ENCODE data around the gene CLCF1.
A peak's percentile ranks its signal among the peaks of the same experiment; 100 is the strongest.

The CLCF1 gene

DNA sequence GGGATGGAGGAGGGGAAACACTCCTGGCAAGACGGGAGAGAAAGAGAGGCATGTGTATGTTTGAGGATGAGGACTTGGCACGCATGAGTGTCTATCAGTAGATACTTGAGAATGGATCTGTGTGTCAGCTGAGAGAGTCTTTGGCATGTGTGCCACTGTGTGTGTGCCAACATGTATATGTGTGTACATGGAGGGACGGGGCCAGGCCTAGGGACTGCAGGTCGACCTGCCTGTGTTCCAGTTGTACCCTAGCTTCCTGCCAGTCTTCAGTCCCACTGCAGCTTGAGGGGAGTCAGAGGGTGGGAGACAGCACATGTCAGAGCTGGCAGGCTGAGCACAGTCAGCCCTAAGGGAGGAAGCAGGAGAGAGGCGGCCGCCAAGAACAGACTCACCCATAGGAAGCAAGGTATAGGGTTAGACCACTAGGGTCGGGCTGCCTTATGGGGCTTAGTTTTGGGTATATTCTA, 5.6 kb downstream of the CLCF1 start:
- peaks cover 62% of the 10 kb centered on the region for H3K4me1 ChIP-seq (ENCODE audit: control insufficient read depth, insufficient read depth, low read length, poor library complexity, severe bottlenecking)
- no peaks in the 10 kb centered on the region for H3K36me3 ChIP-seq (ENCODE audit: control insufficient read depth, insufficient read depth, low read length)
- no peak overlapping the region for H3K27ac ChIP-seq (ENCODE audit: insufficient read depth, low read length, poor library complexity, severe bottlenecking)
- H3K4me3 ChIP-seq (ENCODE audit: insufficient read depth, low read depth, low read length, poor library complexity, severe bottlenecking) = no peak overlapping the region
- no peaks in the 10 kb centered on the region for H3K27me3 ChIP-seq (replicated peaks; ENCODE audit: control insufficient read depth, insufficient read depth, low read length, poor library complexity, severe bottlenecking)
- DNase-seq = no peak
- H3K9me3 ChIP-seq (ENCODE audit: control insufficient read depth, low read length) = no peaks in the 10 kb centered on the region

DNA sequence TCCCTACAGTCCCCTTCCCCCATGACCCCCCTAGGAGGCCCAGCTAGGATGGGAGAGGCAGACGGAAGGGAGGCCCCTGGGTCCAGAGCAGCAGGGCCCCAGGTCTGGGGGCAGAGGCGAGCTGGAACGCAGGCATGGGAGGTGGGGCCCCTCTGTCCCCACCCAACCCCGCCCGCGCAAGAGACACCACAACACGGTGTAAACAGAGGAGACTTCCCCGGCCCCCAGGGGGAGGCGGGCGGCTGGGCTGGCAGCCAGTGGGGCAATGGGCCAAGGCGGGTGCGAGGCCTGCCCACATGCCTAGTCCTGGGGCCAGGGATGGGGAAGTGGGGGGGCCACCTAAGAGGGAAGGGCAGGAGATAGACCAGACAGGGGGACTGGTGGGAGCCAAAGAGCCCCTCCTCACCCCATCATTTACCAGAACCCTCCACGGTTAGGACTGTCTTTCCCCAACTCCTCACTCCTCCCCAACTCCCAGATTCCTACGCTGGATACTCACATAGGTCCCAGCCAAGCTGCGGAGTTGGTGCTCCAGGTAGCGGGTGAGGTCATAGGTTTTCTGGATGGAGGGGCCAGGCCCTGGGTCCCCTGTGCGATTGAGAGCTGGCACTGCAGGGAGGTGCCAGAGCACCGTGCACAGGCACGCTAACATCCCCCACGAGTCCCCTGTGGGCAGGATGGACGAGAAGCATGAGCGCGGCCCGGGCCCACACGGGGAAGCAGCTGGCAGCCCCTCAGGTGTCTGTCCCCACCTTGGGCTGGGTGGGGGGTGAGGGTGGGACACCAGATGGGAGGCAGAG, 6.2 kb downstream of the CLCF1 start:
- H3K27ac ChIP-seq (ENCODE audit: insufficient read depth, low read length, poor library complexity, severe bottlenecking) = no peak overlapping the region
- DNase-seq = no peak
- no peak overlapping the region for H3K4me3 ChIP-seq (ENCODE audit: insufficient read depth, low read depth, low read length, poor library complexity, severe bottlenecking)
- H3K27me3 ChIP-seq (replicated peaks; ENCODE audit: control insufficient read depth, insufficient read depth, low read length, poor library complexity, severe bottlenecking) = no peaks in the 10 kb centered on the region
- H3K4me1 ChIP-seq (ENCODE audit: control insufficient read depth, insufficient read depth, low read length, poor library complexity, severe bottlenecking) = peaks cover 60% of the 10 kb centered on the region
- H3K36me3 ChIP-seq (ENCODE audit: control insufficient read depth, insufficient read depth, low read length) = no peaks in the 10 kb centered on the region
- no peaks in the 10 kb centered on the region for H3K9me3 ChIP-seq (ENCODE audit: control insufficient read depth, low read length)

DNA sequence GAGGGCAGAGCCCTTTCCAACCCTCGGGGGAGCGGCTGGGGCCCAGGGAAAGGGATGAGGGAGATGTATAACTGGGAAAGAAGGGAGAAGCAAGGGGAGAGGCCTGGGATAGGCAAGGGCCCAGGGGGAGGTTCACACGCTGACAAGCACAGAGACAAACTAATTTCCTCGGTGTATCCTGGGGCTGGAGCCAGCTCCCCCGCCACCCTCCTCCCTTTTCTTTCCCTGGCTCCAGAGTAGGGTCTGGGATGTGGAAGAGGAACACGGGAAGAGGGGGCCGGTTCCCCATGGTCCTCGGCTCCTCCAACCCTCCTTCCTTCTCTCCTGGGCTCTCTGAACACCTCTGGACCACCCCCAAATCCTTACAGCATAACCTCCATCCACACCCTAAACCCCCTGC, 6.9 kb downstream of the CLCF1 start:
- Histone ChIP-seq H3K4me3 (ENCODE audit: insufficient read depth, low read depth, low read length, poor library complexity, severe bottlenecking) (no peak overlapping the region), H3K27ac (ENCODE audit: insufficient read depth, low read length, poor library complexity, severe bottlenecking) (no peak overlapping the region), H3K9me3 (ENCODE audit: control insufficient read depth, low read length) (no peaks in the 10 kb centered on the region), H3K27me3 (replicated peaks; ENCODE audit: control insufficient read depth, insufficient read depth, low read length, poor library complexity, severe bottlenecking) (no peaks in the 10 kb centered on the region), H3K36me3 (ENCODE audit: control insufficient read depth, insufficient read depth, low read length) (no peaks in the 10 kb centered on the region), H3K4me1 (ENCODE audit: control insufficient read depth, insufficient read depth, low read length, poor library complexity, severe bottlenecking) (peaks cover 54% of the 10 kb centered on the region)
- no peak for DNase-seq

DNA sequence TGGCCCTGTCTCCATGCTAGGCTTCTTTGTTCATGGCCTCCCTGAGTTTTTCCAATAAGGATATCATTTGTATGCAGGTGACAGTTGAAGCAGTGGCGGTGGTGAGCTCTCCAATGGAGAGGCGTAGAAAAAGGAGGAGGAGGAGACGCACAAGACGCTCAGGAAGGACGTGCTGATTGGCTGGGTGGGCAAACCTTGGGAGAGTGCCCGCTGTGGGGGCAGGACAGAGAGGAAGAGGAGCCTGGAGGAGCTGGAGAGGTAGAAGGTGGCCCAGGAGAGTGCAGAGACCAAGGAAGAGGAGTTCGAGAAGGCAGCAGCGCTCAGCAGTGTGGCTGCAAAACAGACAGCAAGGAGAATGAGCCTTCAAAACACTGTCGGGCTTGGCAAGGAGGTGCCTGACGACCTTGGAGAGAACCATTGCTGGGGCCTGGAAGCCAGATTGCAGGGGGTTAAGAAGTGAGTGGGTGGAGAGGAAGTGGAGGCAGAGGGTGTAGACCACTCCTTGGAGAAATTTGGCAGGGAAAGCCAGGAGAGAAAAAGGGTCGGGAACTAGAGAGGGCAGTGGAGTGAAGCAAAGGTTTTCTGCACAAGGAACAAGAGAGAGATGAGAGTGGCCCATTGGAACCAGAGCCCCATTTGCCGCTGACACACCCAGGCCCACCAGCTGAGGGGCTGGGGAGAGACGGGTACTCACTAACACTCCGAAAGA, 7.5 kb downstream of the CLCF1 start:
- no peak overlapping the region for H3K27ac ChIP-seq (ENCODE audit: insufficient read depth, low read length, poor library complexity, severe bottlenecking)
- no peak for DNase-seq
- H3K4me1 ChIP-seq (ENCODE audit: control insufficient read depth, insufficient read depth, low read length, poor library complexity, severe bottlenecking) = peaks cover 47% of the 10 kb centered on the region
- no peaks in the 10 kb centered on the region for H3K9me3 ChIP-seq (ENCODE audit: control insufficient read depth, low read length)
- H3K27me3 ChIP-seq (replicated peaks; ENCODE audit: control insufficient read depth, insufficient read depth, low read length, poor library complexity, severe bottlenecking) = no peaks in the 10 kb centered on the region
- no peaks in the 10 kb centered on the region for H3K36me3 ChIP-seq (ENCODE audit: control insufficient read depth, insufficient read depth, low read length)
- H3K4me3 ChIP-seq (ENCODE audit: insufficient read depth, low read depth, low read length, poor library complexity, severe bottlenecking) = no peak overlapping the region

DNA sequence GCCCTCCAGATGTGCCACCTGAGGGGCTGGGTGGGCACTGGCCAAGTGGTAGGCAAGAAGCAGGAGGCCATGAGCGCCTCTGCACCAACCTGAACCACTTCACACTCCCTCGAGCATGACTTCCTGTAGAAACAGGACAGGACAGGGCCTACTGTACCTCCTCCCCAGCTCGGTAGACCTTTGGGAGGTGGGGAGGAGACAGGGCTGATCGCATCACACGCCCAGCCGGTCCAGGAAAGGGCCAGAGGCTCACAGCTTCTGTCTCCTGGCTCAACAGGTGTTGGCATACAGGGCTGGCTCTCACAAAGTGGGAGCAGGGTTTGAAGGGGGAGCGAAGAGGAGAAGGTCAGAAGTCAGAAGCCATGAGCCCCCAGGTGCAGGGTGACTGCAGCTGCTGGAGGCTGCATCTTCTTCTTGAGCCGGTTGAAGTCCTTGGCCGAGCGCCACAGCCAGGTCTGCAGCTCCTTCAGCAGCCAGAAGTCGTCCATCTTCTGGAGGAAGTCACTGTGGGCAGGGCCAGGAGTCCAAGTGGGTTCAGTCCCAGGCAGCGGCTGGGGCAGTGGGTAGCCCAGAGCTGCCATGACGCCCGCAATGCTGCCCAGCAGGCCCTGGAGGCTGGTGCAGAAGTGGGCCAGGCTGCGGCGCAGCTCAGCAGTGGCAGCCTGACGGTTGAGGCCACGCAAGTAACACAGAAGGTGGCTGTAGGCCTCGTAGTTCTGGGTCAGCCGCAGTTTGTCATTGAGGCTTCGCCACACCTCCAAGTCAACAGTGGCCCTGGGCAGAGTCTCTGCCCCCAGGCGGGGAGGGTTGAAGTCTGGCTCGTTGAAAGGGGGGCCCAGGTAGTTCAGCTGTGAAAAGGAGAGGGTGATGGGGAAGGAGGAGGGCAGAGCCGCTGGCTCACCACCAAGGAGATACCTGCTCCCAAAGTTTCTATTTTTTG, 8.3 kb downstream of the CLCF1 start:
- peaks cover 39% of the 10 kb centered on the region for H3K4me1 ChIP-seq (ENCODE audit: control insufficient read depth, insufficient read depth, low read length, poor library complexity, severe bottlenecking)
- H3K27me3 ChIP-seq (replicated peaks; ENCODE audit: control insufficient read depth, insufficient read depth, low read length, poor library complexity, severe bottlenecking) = no peaks in the 10 kb centered on the region
- H3K36me3 ChIP-seq (ENCODE audit: control insufficient read depth, insufficient read depth, low read length) = no peaks in the 10 kb centered on the region
- no peak for DNase-seq
- H3K9me3 ChIP-seq (ENCODE audit: control insufficient read depth, low read length) = no peaks in the 10 kb centered on the region
- no peak overlapping the region for H3K27ac ChIP-seq (ENCODE audit: insufficient read depth, low read length, poor library complexity, severe bottlenecking)
- no peak overlapping the region for H3K4me3 ChIP-seq (ENCODE audit: insufficient read depth, low read depth, low read length, poor library complexity, severe bottlenecking)

DNA sequence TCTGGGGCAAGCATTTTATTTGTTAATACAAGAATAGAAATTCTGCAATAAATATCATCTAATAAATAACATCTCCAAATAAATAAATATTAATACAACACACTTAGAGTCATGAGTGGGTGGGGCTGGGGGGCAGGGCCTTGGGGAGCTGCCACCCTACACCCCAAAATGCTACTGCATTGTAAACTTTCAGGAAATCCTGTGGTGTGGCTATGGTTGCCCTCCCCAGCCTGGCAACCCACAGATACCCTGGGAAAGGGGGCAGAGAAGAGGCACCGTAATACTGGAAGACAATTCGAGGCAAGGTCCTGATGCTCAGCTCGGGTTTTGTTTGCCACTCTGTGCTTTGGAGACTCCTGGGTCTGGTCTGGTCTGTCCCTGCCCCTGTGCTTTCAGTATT, 9.2 kb downstream of the CLCF1 start:
- no peak overlapping the region for H3K4me3 ChIP-seq (ENCODE audit: insufficient read depth, low read depth, low read length, poor library complexity, severe bottlenecking)
- H3K27me3 ChIP-seq (replicated peaks; ENCODE audit: control insufficient read depth, insufficient read depth, low read length, poor library complexity, severe bottlenecking) = no peaks in the 10 kb centered on the region
- no peaks in the 10 kb centered on the region for H3K36me3 ChIP-seq (ENCODE audit: control insufficient read depth, insufficient read depth, low read length)
- DNase-seq = no peak
- no peak overlapping the region for H3K27ac ChIP-seq (ENCODE audit: insufficient read depth, low read length, poor library complexity, severe bottlenecking)
- H3K9me3 ChIP-seq (ENCODE audit: control insufficient read depth, low read length) = no peaks in the 10 kb centered on the region
- H3K4me1 ChIP-seq (ENCODE audit: control insufficient read depth, insufficient read depth, low read length, poor library complexity, severe bottlenecking) = peaks cover 30% of the 10 kb centered on the region

DNA sequence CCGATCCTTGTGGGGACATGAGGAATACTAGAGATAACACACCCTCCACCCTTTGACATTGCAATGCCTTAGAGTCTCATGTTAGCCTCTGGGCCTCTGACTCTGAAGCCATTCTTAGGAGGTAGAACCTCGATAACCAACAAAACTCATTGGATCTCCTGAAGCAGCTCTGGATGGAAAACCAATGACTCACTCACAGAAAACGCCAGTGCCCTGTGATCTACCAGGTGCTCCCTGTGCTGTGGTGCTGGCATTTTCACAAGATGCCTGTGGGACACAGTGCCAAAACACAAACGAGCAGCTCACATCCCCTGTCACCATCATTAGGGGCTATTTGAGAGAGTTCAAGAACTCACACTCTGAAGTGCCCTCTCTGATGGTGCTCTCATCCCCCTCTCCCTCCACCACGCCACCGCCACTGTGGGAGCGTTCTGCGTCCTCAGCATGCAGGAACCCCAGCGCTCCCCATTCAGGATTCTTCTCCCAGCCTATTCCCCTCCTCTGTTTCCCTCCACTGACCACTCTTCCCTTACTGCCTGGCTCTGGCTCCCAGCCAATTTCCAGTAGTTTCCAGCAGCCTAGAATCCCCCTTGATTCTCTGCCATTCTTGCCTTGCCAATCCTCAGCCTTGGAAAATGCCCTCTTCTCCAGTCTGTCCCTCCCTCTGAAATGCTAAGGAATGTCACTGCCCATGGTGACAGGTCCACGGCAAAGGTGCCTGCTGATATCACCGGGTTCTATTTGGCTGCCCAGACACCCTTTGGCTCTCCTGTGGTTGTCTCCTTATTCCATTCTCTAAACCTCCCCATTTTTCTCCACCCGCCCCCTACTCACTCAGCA, 15.3 kb downstream of the CLCF1 start:
- H3K4me1 ChIP-seq (ENCODE audit: control insufficient read depth, insufficient read depth, low read length, poor library complexity, severe bottlenecking) = peaks cover 26% of the 10 kb centered on the region
- H3K9me3 ChIP-seq (ENCODE audit: control insufficient read depth, low read length) = no peaks in the 10 kb centered on the region
- H3K36me3 ChIP-seq (ENCODE audit: control insufficient read depth, insufficient read depth, low read length) = no peaks in the 10 kb centered on the region
- H3K27ac ChIP-seq (ENCODE audit: insufficient read depth, low read length, poor library complexity, severe bottlenecking) = no peak overlapping the region
- no peaks in the 10 kb centered on the region for H3K27me3 ChIP-seq (replicated peaks; ENCODE audit: control insufficient read depth, insufficient read depth, low read length, poor library complexity, severe bottlenecking)
- DNase-seq = no peak
- no peak overlapping the region for H3K4me3 ChIP-seq (ENCODE audit: insufficient read depth, low read depth, low read length, poor library complexity, severe bottlenecking)

DNA sequence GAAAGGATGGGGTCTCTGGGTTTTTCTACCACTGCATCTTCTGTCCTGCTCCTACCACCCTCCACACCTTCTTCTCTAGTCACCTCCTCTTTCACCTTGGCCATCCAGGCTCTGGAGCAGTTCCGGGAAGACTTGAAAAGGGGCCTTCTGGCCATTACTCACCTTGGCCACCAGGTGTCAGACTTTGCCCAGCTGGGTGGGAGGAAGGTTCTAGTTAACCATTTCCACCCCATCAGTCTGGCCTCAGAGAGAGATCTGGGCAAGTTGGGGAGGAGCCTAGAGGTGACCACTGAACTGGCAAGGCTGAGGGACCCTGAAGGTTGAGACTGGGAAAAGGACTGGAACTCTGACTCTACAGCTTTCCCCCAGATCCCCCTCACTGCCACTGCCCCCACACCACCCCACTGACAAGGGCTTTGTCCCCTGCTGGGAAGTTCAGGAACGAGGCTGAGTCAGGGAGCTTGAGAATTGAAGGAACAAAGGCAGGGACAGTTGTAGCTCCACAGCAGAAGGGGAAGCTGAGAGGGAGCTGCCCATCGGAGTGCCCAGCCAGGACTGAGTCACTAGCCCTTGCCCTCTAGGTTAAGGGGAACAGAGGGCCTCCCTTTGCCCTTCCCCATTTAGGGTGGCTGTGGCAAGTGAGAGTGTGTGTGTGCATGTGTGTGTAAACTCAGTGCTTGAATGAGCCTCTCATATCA, 16.4 kb downstream of the CLCF1 start:
- no peaks in the 10 kb centered on the region for H3K27me3 ChIP-seq (replicated peaks; ENCODE audit: control insufficient read depth, insufficient read depth, low read length, poor library complexity, severe bottlenecking)
- no peaks in the 10 kb centered on the region for H3K9me3 ChIP-seq (ENCODE audit: control insufficient read depth, low read length)
- peaks cover 36% of the 10 kb centered on the region for H3K4me1 ChIP-seq (ENCODE audit: control insufficient read depth, insufficient read depth, low read length, poor library complexity, severe bottlenecking)
- peak; percentile 41 to 57 (median 47) for DNase-seq
- H3K27ac ChIP-seq (ENCODE audit: insufficient read depth, low read length, poor library complexity, severe bottlenecking) = no peak overlapping the region
- no peaks in the 10 kb centered on the region for H3K36me3 ChIP-seq (ENCODE audit: control insufficient read depth, insufficient read depth, low read length)
- no peak overlapping the region for H3K4me3 ChIP-seq (ENCODE audit: insufficient read depth, low read depth, low read length, poor library complexity, severe bottlenecking)

DNA sequence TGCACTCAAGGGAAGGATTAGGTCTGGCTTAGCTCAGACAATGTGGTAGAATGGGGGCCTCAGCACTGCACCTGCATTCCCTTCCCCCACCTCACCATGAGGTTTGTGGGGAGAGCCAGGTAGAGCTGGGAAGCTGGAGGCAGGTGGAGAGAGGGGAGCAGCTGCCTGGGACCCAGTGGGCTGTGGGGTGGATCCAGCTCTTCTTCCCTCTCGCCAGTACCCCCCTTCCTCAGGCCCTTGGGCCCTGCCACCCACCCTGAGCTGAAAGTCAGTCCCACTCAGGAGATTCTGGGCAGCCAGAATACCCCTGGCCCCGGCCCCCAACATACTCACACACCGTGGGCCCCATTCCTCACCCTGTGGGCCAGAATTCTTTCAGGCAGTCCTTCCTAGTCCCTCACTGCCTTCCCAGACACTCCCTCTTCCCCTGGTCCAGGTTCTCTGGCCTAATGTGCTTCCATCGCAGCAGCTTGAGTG, 17.0 kb downstream of the CLCF1 start:
- Histone ChIP-seq H3K27me3 (replicated peaks; ENCODE audit: control insufficient read depth, insufficient read depth, low read length, poor library complexity, severe bottlenecking) (no peaks in the 10 kb centered on the region), H3K4me1 (ENCODE audit: control insufficient read depth, insufficient read depth, low read length, poor library complexity, severe bottlenecking) (peaks cover 42% of the 10 kb centered on the region), H3K4me3 (ENCODE audit: insufficient read depth, low read depth, low read length, poor library complexity, severe bottlenecking) (no peak overlapping the region), H3K36me3 (ENCODE audit: control insufficient read depth, insufficient read depth, low read length) (no peaks in the 10 kb centered on the region), H3K9me3 (ENCODE audit: control insufficient read depth, low read length) (no peaks in the 10 kb centered on the region), H3K27ac (ENCODE audit: insufficient read depth, low read length, poor library complexity, severe bottlenecking) (peak overlapping the region; percentile 4)
- no peak for DNase-seq
